ENCODE results near the gene ALKAL2. TPM values are rescaled to one million over a fixed set of nuclear protein-coding genes. Genes with fewer than 3 reads are reported as not detected.

Gene ALKAL2
- total and polyA plus RNA-seq, 7 donors, result 0.33 to 8.4 (median 2.7) TPM

GRCh38 chr2:249538-250042 lies 38.3 kb downstream of the ALKAL2 start:
- intact Hi-C loops (cut with DNase I), result loop anchor here (5.0 kb wide), 1 partner anchor 38 kb away; the partner anchor contains the start of gene ALKAL2
- DNase-seq, result no peak
- Histone ChIP-seq H3K27ac (no peak overlapping the region), H3K4me1 (no peaks in the 10 kb centered on the region), H3K36me3 (peaks cover 0 to 50% (median 10%) of the 10 kb centered on the region in 4 donors), H3K27me3 (no peaks in the 10 kb centered on the region), H3K9me3 (no peaks in the 10 kb centered on the region), H3K4me3 (no peak overlapping the region)
- WGBS, 2 donors, result 93 to 96% methylated on average over 15 of the region's 15 CpGs
- TF ChIP-seq POLR2A (IDR thresholded peaks at IDR 0.05) (no peak), CTCF (IDR thresholded peaks at IDR 0.05) (no peak), POLR2AphosphoS5 (IDR thresholded peaks at IDR 0.05) (no peak), EP300 (IDR thresholded peaks at IDR 0.05) (no peak)

GRCh38 chr2:248724-249123 lies 39.2 kb downstream of the ALKAL2 start:
- Histone ChIP-seq H3K9me3 (no peaks in the 10 kb centered on the region), H3K27me3 (no peaks in the 10 kb centered on the region), H3K27ac (no peak overlapping the region), H3K4me1 (no peaks in the 10 kb centered on the region), H3K36me3 (peaks cover 0 to 58% (median 12%) of the 10 kb centered on the region in 4 donors), H3K4me3 (no peak overlapping the region)
- no peak for TF ChIP-seq CTCF (IDR thresholded peaks at IDR 0.05)
- no peak for TF ChIP-seq POLR2AphosphoS5 (IDR thresholded peaks at IDR 0.05)
- no peak for TF ChIP-seq EP300 (IDR thresholded peaks at IDR 0.05)
- TF ChIP-seq POLR2A (IDR thresholded peaks at IDR 0.05), result no peak
- DNase-seq, result no peak
- intact Hi-C loops (cut with DNase I), result loop anchor here (5.0 kb wide), 1 partner anchor 39 kb away; the partner anchor contains the start of gene ALKAL2
- WGBS, 2 donors, result 89 to 92% methylated on average over 2 of the region's 2 CpGs

- intact Hi-C loops (cut with DNase I), result loop anchor here (5.0 kb wide), 1 partner anchor 41 kb away; the partner anchor contains the start of gene ALKAL2
- TF ChIP-seq CTCF (IDR thresholded peaks at IDR 0.05) (peak in 1 of 4 experiments; percentile 40), EP300 (IDR thresholded peaks at IDR 0.05) (no peak), POLR2AphosphoS5 (IDR thresholded peaks at IDR 0.05) (no peak), POLR2A (IDR thresholded peaks at IDR 0.05) (no peak)
- H3K36me3 ChIP-seq, result peaks cover 0 to 68% (median 15%) of the 10 kb centered on the region in 4 donors
- H3K4me3 ChIP-seq, result no peak overlapping the region
- no peak for DNase-seq
- no peak overlapping the region for H3K27ac ChIP-seq
- no peaks in the 10 kb centered on the region for H3K4me1 ChIP-seq
- WGBS, 2 donors, result 62 to 64% methylated on average over 6 of the region's 6 CpGs
- H3K27me3 ChIP-seq, result no peaks in the 10 kb centered on the region
- no peaks in the 10 kb centered on the region for H3K9me3 ChIP-seq
Measured at GRCh38 chr2:246489-247144, 41.3 kb downstream of the ALKAL2 start.

GRCh38 chr2:244547-244946 lies 43.3 kb downstream of the ALKAL2 start:
- Histone ChIP-seq H3K9me3 (no peaks in the 10 kb centered on the region), H3K4me1 (no peaks in the 10 kb centered on the region), H3K27ac (no peak overlapping the region), H3K27me3 (no peaks in the 10 kb centered on the region), H3K4me3 (no peak overlapping the region), H3K36me3 (peaks cover 6 to 69% (median 14%) of the 10 kb centered on the region in 4 donors)
- DNase-seq, result no peak
- TF ChIP-seq POLR2A (IDR thresholded peaks at IDR 0.05) (no peak), POLR2AphosphoS5 (IDR thresholded peaks at IDR 0.05) (no peak), EP300 (IDR thresholded peaks at IDR 0.05) (no peak), CTCF (IDR thresholded peaks at IDR 0.05) (no peak)
- intact Hi-C loops (cut with DNase I), result no loop called here
- WGBS, 2 donors, result 95 to 97% methylated on average over 7 of the region's 7 CpGs

All from sigmoid colon (tissue), 7 donors.